Neural progenitor cell (in vitro differentiated cells): ENCODE results near the gene DENND5B. TPM values are rescaled to one million over a fixed set of nuclear protein-coding genes. Genes with fewer than 3 reads are reported as not detected.

Experiments
- DNase-seq: peaks from one replicate; pipeline ENCODE4 v3.0.0-alpha.2; 2016; ENCODE audit warnings: low spot score
- H2AFZ ChIP-seq: fragments of 200-600 bp; sonication (generic); replicated peaks from 2 replicates; pipeline ENCODE4 v1.6.1; 2016; ENCODE audit warnings: antibody characterized with exemption
- H3F3A ChIP-seq: fragments of 200-600 bp; sonication (generic); 2 replicates; pipeline ENCODE4 v1.6.1; 2016; ENCODE audit warnings: antibody characterized with exemption, low read depth
- H3K27ac ChIP-seq: fragments of 200-600 bp; sonication (generic); 2 replicates; pipeline ENCODE4 v1.5.1; 2016; ENCODE audit warnings: mild to moderate bottlenecking
- H3K27me3 ChIP-seq: fragments of 200-600 bp; sonication (generic); 2 replicates; pipeline ENCODE4 v1.6.1; 2016; ENCODE audit warnings: mild to moderate bottlenecking, moderate library complexity
- H3K36me3 ChIP-seq: fragments of 200-600 bp; sonication (generic); 2 replicates; pipeline ENCODE4 v1.5.1; 2016
- H3K4me1 ChIP-seq: fragments of 200-600 bp; sonication (generic); 2 replicates; pipeline ENCODE4 v1.6.1; 2016; ENCODE audit warnings: mixed run types
- H3K4me2 ChIP-seq: fragments of 200-600 bp; sonication (generic); 2 replicates; pipeline ENCODE4 v1.6.1; 2016
- H3K4me3 ChIP-seq: fragments of 200-600 bp; sonication (generic); 2 replicates; pipeline ENCODE4 v1.5.1; 2016
- H3K79me2 ChIP-seq: fragments of 200-600 bp; sonication (generic); 2 replicates; pipeline ENCODE4 v1.6.1; 2016; ENCODE audit warnings: low read depth
- H3K9ac ChIP-seq: fragments of 200-600 bp; sonication (generic); 2 replicates; pipeline ENCODE4 v1.6.1; 2016
- H3K9me3 ChIP-seq: fragments of 200-600 bp; sonication (generic); 2 replicates; pipeline ENCODE4 v1.5.1; 2016; ENCODE audit warnings: low read depth
- H4K20me1 ChIP-seq: fragments of 200-600 bp; sonication (generic); 2 replicates; pipeline ENCODE4 v1.6.1; 2016; ENCODE audit warnings: low read depth
- H3K27ac Mint-ChIP-seq: 3 replicates; pipeline ENCODE4 v1.8.0; 2021; ENCODE audit warnings: mixed read lengths
- H3K27me3 Mint-ChIP-seq: 2 replicates; pipeline ENCODE4 v1.8.0; 2022; ENCODE audit warnings: low read depth, mild to moderate bottlenecking, inconsistent platforms, moderate library complexity, mixed read lengths; ENCODE audit not compliant: insufficient read depth
- H3K36me3 Mint-ChIP-seq: 3 replicates; pipeline ENCODE4 v1.8.0; 2021; ENCODE audit warnings: mixed read lengths
- H3K4me1 Mint-ChIP-seq: 3 replicates; pipeline ENCODE4 v1.8.0; 2021; ENCODE audit warnings: mixed read lengths
- H3K4me3 Mint-ChIP-seq: 3 replicates; pipeline ENCODE4 v1.8.0; 2021; ENCODE audit warnings: mild to moderate bottlenecking, moderate library complexity, mixed read lengths
- H3K9me3 Mint-ChIP-seq: 3 replicates; pipeline ENCODE4 v1.8.0; 2020; ENCODE audit warnings: mixed read lengths
- CTCF ChIP-seq: fragments of 200-600 bp; sonication (generic); IDR thresholded peaks from 2 replicates; pipeline ENCODE4 v1.5.1; 2017; ENCODE audit warnings: antibody characterized with exemption, mild to moderate bottlenecking
- EZH2 ChIP-seq: fragments of 200-600 bp; sonication (generic); IDR thresholded peaks from 2 replicates; pipeline ENCODE4 v1.6.1; 2017; ENCODE audit warnings: antibody characterized with exemption, mild to moderate bottlenecking, moderate library complexity
- EZH2phosphoT487 ChIP-seq: fragments of 200-600 bp; sonication (generic); IDR thresholded peaks from 2 replicates; pipeline ENCODE4 v1.6.1; 2017; ENCODE audit warnings: antibody characterized with exemption
- total RNA-seq: library from RNA; depleted of rRNA; stranded (reverse); fragments of >200 nt; gene quantifications from 2 replicates; pipeline ENCODE4 v1.2.3, GENCODE V29; 2015; ENCODE audit warnings: low replicate concordance

The DENND5B gene
- total RNA-seq, 1 donor from 2014 or later = 24.2 TPM

- H3K27ac Mint-ChIP-seq = no peak overlapping the region
- no peak overlapping the region for H3K27ac ChIP-seq
Measured at GRCh38 chr12:31516702-31517101, 74.2 kb downstream of the DENND5B start.

GRCh38 chr12:31514912-31515311 is 76.0 kb downstream of the DENND5B start:
- Histone ChIP-seq H3K27me3 (no peaks in the 10 kb centered on the region), H2AFZ (no peak overlapping the region), H3K36me3 (no peaks in the 10 kb centered on the region), H3K27ac (no peak overlapping the region), H3F3A (peaks cover 30% of the 10 kb centered on the region), H3K79me2 (peaks cover 13% of the 10 kb centered on the region), H3K4me2 (no peak overlapping the region), H3K4me3 (no peak overlapping the region), H3K9me3 (no peaks in the 10 kb centered on the region), H3K4me1 (peaks cover 32% of the 10 kb centered on the region), H4K20me1 (peaks cover 22% of the 10 kb centered on the region), H3K9ac (no peak overlapping the region)
- Mint-ChIP-seq H3K27me3 (peaks cover 3% of the 10 kb centered on the region), H3K4me3 (no peak overlapping the region), H3K36me3 (no peaks in the 10 kb centered on the region), H3K27ac (no peak overlapping the region), H3K9me3 (no peaks in the 10 kb centered on the region), H3K4me1 (peaks cover 26% of the 10 kb centered on the region)
- DNase-seq = no peak
- TF ChIP-seq EZH2phosphoT487 = no peak
- TF ChIP-seq EZH2 = no peak
- no peak for TF ChIP-seq CTCF

More at GRCh38 chr12:31516702-31517101, 74.2 kb downstream of the DENND5B start:
- TF ChIP-seq EZH2phosphoT487 = no peak
- no peak for TF ChIP-seq EZH2
- no peak for TF ChIP-seq CTCF
- Mint-ChIP-seq H3K4me1 (peaks cover 29% of the 10 kb centered on the region), H3K4me3 (no peak overlapping the region), H3K36me3 (no peaks in the 10 kb centered on the region), H3K9me3 (no peaks in the 10 kb centered on the region), H3K27me3 (peaks cover 3% of the 10 kb centered on the region)
- Histone ChIP-seq H3K79me2 (peaks cover 30% of the 10 kb centered on the region), H4K20me1 (peaks cover 22% of the 10 kb centered on the region), H2AFZ (no peak overlapping the region), H3K4me1 (peaks cover 33% of the 10 kb centered on the region), H3K36me3 (no peaks in the 10 kb centered on the region), H3K4me3 (no peak overlapping the region), H3K9me3 (no peaks in the 10 kb centered on the region), H3K27me3 (no peaks in the 10 kb centered on the region), H3K4me2 (no peak overlapping the region), H3K9ac (no peak overlapping the region), H3F3A (peaks cover 23% of the 10 kb centered on the region)
- no peak for DNase-seq

GRCh38 chr12:31510034-31510433 is 80.9 kb downstream of the DENND5B start:
- no peak for DNase-seq
- peaks cover 13% of the 10 kb centered on the region for H3K9me3 Mint-ChIP-seq
- no peak overlapping the region for H3K27ac Mint-ChIP-seq

DNA sequence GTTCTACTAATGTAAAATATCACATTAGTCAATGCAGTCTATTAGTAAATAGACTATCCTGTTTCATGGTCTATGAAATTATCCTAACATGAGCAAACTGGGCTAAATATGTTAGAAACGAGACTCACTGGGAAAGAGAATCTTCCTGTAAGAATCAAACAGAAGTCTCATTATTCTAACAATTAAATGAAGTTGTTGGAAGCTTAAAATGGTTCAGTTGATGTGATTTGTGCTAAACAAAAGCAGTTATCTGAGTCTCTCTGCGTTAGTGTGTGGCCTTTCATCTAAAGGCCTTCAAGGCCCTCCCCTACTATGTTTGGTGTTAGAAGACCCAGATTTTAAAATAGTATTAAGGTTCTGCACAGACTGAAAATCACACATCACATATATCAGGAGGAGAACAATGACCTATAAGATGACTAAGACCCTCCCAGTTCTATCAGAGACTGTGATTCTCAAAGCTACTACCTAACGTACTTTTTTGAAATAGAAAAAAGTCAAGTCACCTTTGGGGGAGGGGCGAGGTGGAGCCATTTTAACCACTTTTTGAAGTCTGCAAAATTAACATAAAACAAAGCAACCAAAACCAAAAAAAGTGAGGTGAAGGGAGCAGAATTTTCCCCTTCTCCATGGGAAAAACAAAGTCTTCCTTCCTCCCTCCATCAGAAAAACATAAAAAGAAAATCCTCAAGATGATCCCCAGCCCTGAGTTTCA is 82.3 kb downstream of the DENND5B start:
- peak overlapping the region; percentile 67 for H3K27ac ChIP-seq
- no peak overlapping the region for H2AFZ ChIP-seq
- H3K4me2 ChIP-seq = peak overlapping the region; percentile 58
- H3F3A ChIP-seq = peaks cover 27% of the 10 kb centered on the region
- H3K9ac ChIP-seq = no peak overlapping the region
- H3K4me3 ChIP-seq = no peak overlapping the region
- peaks cover 9% of the 10 kb centered on the region for H3K4me1 Mint-ChIP-seq
- H3K27ac Mint-ChIP-seq = no peak overlapping the region
- no peaks in the 10 kb centered on the region for H4K20me1 ChIP-seq
- no peaks in the 10 kb centered on the region for H3K27me3 ChIP-seq
- no peak overlapping the region for H3K4me3 Mint-ChIP-seq
- no peaks in the 10 kb centered on the region for H3K9me3 ChIP-seq
- peaks cover 2% of the 10 kb centered on the region for H3K36me3 Mint-ChIP-seq
- TF ChIP-seq EZH2phosphoT487 (no peak), EZH2 (no peak), CTCF (no peak)
- H3K27me3 Mint-ChIP-seq = peaks cover 2% of the 10 kb centered on the region
- peaks cover 34% of the 10 kb centered on the region for H3K79me2 ChIP-seq
- DNase-seq = peak; percentile 11
- peaks cover 38% of the 10 kb centered on the region for H3K4me1 ChIP-seq
- peaks cover 16% of the 10 kb centered on the region for H3K9me3 Mint-ChIP-seq
- H3K36me3 ChIP-seq = no peaks in the 10 kb centered on the region

More at GRCh38 chr12:31510034-31510433, 80.9 kb downstream of the DENND5B start:
- TF ChIP-seq EZH2 (no peak), EZH2phosphoT487 (no peak)
- Histone ChIP-seq H4K20me1 (no peaks in the 10 kb centered on the region), H3K79me2 (peaks cover 34% of the 10 kb centered on the region), H3K4me3 (no peak overlapping the region), H3K9me3 (no peaks in the 10 kb centered on the region), H3K4me1 (peaks cover 38% of the 10 kb centered on the region), H3K36me3 (no peaks in the 10 kb centered on the region), H3K9ac (no peak overlapping the region), H3K27me3 (no peaks in the 10 kb centered on the region), H3K4me2 (no peak overlapping the region), H2AFZ (no peak overlapping the region), H3F3A (peaks cover 27% of the 10 kb centered on the region), H3K27ac (no peak overlapping the region)
- peaks cover 2% of the 10 kb centered on the region for H3K36me3 Mint-ChIP-seq
- peaks cover 3% of the 10 kb centered on the region for H3K27me3 Mint-ChIP-seq
- H3K4me1 Mint-ChIP-seq = peaks cover 9% of the 10 kb centered on the region
- H3K4me3 Mint-ChIP-seq = no peak overlapping the region
